Measurements from ENCODE around the gene CORO2B.

Gene CORO2B

DNA sequence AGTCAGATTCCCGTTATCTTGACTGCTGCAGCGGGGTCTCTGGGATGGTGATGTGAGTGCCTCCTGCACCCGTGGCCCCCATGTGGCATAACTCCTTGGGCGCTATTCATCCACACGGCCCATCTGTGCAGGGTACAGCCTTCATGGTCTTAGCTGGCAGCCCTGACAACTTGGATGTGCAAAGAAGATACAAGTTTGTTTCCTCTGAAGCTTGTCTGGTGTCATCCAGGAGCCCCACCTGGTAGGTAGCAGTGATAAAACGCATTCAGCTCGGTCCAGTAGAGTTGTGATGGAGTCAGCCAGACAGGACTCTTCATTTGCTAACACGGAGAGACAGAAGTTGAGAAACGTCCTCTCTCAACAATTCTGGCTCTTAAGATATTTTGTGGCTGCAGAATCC is 53.3 kb downstream of the CORO2B start (continued):
- TF ChIP-seq, protein P1, sequence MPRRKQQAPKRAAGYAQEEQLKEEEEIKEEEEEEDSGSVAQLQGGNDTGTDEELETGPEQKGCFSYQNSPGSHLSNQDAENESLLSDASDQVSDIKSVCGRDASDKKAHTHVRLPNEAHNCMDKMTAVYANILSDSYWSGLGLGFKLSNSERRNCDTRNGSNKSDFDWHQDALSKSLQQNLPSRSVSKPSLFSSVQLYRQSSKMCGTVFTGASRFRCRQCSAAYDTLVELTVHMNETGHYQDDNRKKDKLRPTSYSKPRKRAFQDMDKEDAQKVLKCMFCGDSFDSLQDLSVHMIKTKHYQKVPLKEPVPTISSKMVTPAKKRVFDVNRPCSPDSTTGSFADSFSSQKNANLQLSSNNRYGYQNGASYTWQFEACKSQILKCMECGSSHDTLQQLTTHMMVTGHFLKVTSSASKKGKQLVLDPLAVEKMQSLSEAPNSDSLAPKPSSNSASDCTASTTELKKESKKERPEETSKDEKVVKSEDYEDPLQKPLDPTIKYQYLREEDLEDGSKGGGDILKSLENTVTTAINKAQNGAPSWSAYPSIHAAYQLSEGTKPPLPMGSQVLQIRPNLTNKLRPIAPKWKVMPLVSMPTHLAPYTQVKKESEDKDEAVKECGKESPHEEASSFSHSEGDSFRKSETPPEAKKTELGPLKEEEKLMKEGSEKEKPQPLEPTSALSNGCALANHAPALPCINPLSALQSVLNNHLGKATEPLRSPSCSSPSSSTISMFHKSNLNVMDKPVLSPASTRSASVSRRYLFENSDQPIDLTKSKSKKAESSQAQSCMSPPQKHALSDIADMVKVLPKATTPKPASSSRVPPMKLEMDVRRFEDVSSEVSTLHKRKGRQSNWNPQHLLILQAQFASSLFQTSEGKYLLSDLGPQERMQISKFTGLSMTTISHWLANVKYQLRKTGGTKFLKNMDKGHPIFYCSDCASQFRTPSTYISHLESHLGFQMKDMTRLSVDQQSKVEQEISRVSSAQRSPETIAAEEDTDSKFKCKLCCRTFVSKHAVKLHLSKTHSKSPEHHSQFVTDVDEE (CRISPR knock-in tag; IDR thresholded peaks at IDR 0.05), result no peak
- no peak for TF ChIP-seq ZNF565 (CRISPR knock-in tag; conservative IDR thresholded peaks at IDR 0.05; ENCODE audit: low read depth)
- no peak for TF ChIP-seq ZFP3 (CRISPR knock-in tag; IDR thresholded peaks at IDR 0.05)

- TF ChIP-seq ZC3H10 (CRISPR knock-in tag; IDR thresholded peaks at IDR 0.05) (no peak), RARB (CRISPR knock-in tag; IDR thresholded peaks at IDR 0.05) (no peak), ZNF70 (CRISPR knock-in tag; IDR thresholded peaks at IDR 0.05) (no peak), ESRRG (CRISPR knock-in tag; IDR thresholded peaks at IDR 0.05) (no peak), SNAI2 (CRISPR knock-in tag; IDR thresholded peaks at IDR 0.05) (no peak), GLIS3 (CRISPR knock-in tag; IDR thresholded peaks at IDR 0.05) (no peak), TOX (CRISPR knock-in tag; IDR thresholded peaks at IDR 0.05; ENCODE audit: borderline replicate concordance) (no peak), OSR1 (CRISPR knock-in tag; IDR thresholded peaks at IDR 0.05) (no peak), BACH2 (CRISPR knock-in tag; IDR thresholded peaks at IDR 0.05; ENCODE audit: borderline replicate concordance) (no peak), ARNTL (CRISPR knock-in tag; IDR thresholded peaks at IDR 0.05; ENCODE audit: borderline replicate concordance, low read depth) (no peak), ISL1 (CRISPR knock-in tag; IDR thresholded peaks at IDR 0.05) (no peak), PPARA (CRISPR knock-in tag; IDR thresholded peaks at IDR 0.05; ENCODE audit: borderline replicate concordance) (no peak), ZNF8 (CRISPR knock-in tag; IDR thresholded peaks at IDR 0.05) (no peak), ZFP3 (CRISPR knock-in tag; IDR thresholded peaks at IDR 0.05) (no peak), TCF4 (CRISPR knock-in tag; IDR thresholded peaks at IDR 0.05; ENCODE audit: borderline replicate concordance) (no peak), CSDC2 (CRISPR knock-in tag; IDR thresholded peaks at IDR 0.05) (no peak), ZNF565 (CRISPR knock-in tag; conservative IDR thresholded peaks at IDR 0.05; ENCODE audit: low read depth) (no peak)
- TF ChIP-seq, protein P2, sequence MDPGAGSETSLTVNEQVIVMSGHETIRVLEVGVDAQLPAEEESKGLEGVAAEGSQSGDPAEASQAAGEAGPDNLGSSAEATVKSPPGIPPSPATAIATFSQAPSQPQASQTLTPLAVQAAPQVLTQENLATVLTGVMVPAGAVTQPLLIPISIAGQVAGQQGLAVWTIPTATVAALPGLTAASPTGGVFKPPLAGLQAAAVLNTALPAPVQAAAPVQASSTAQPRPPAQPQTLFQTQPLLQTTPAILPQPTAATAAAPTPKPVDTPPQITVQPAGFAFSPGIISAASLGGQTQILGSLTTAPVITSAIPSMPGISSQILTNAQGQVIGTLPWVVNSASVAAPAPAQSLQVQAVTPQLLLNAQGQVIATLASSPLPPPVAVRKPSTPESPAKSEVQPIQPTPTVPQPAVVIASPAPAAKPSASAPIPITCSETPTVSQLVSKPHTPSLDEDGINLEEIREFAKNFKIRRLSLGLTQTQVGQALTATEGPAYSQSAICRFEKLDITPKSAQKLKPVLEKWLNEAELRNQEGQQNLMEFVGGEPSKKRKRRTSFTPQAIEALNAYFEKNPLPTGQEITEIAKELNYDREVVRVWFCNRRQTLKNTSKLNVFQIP (CRISPR knock-in tag; IDR thresholded peaks at IDR 0.05; ENCODE audit: borderline replicate concordance, low read depth), result no peak
- TF ChIP-seq, protein P3, sequence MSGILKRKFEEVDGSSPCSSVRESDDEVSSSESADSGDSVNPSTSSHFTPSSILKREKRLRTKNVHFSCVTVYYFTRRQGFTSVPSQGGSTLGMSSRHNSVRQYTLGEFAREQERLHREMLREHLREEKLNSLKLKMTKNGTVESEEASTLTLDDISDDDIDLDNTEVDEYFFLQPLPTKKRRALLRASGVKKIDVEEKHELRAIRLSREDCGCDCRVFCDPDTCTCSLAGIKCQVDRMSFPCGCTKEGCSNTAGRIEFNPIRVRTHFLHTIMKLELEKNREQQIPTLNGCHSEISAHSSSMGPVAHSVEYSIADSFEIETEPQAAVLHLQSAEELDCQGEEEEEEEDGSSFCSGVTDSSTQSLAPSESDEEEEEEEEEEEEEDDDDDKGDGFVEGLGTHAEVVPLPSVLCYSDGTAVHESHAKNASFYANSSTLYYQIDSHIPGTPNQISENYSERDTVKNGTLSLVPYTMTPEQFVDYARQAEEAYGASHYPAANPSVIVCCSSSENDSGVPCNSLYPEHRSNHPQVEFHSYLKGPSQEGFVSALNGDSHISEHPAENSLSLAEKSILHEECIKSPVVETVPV (CRISPR knock-in tag; IDR thresholded peaks at IDR 0.05), result no peak
- TF ChIP-seq, protein P4, sequence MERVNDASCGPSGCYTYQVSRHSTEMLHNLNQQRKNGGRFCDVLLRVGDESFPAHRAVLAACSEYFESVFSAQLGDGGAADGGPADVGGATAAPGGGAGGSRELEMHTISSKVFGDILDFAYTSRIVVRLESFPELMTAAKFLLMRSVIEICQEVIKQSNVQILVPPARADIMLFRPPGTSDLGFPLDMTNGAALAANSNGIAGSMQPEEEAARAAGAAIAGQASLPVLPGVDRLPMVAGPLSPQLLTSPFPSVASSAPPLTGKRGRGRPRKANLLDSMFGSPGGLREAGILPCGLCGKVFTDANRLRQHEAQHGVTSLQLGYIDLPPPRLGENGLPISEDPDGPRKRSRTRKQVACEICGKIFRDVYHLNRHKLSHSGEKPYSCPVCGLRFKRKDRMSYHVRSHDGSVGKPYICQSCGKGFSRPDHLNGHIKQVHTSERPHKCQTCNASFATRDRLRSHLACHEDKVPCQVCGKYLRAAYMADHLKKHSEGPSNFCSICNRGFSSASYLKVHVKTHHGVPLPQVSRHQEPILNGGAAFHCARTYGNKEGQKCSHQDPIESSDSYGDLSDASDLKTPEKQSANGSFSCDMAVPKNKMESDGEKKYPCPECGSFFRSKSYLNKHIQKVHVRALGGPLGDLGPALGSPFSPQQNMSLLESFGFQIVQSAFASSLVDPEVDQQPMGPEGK (CRISPR knock-in tag; IDR thresholded peaks at IDR 0.05; ENCODE audit: borderline replicate concordance), result no peak
- no peak for ATAC-seq
These were observed 54.7 kb downstream of the CORO2B start for GRCh38 chr15:68633231-68634121.

- no peak for ATAC-seq
- TF ChIP-seq TOX (CRISPR knock-in tag; IDR thresholded peaks at IDR 0.05; ENCODE audit: borderline replicate concordance) (no peak), ZNF8 (CRISPR knock-in tag; IDR thresholded peaks at IDR 0.05) (no peak), GLIS3 (CRISPR knock-in tag; IDR thresholded peaks at IDR 0.05) (no peak), PPARA (CRISPR knock-in tag; IDR thresholded peaks at IDR 0.05; ENCODE audit: borderline replicate concordance) (no peak), ARNTL (CRISPR knock-in tag; IDR thresholded peaks at IDR 0.05; ENCODE audit: borderline replicate concordance, low read depth) (no peak), ZFP3 (CRISPR knock-in tag; IDR thresholded peaks at IDR 0.05) (no peak), CSDC2 (CRISPR knock-in tag; IDR thresholded peaks at IDR 0.05) (no peak), SNAI2 (CRISPR knock-in tag; IDR thresholded peaks at IDR 0.05) (no peak)
- TF ChIP-seq, protein P3 (CRISPR knock-in tag; IDR thresholded peaks at IDR 0.05), result no peak
- TF ChIP-seq, protein P4 (CRISPR knock-in tag; IDR thresholded peaks at IDR 0.05; ENCODE audit: borderline replicate concordance), result no peak
- TF ChIP-seq, protein P5, sequence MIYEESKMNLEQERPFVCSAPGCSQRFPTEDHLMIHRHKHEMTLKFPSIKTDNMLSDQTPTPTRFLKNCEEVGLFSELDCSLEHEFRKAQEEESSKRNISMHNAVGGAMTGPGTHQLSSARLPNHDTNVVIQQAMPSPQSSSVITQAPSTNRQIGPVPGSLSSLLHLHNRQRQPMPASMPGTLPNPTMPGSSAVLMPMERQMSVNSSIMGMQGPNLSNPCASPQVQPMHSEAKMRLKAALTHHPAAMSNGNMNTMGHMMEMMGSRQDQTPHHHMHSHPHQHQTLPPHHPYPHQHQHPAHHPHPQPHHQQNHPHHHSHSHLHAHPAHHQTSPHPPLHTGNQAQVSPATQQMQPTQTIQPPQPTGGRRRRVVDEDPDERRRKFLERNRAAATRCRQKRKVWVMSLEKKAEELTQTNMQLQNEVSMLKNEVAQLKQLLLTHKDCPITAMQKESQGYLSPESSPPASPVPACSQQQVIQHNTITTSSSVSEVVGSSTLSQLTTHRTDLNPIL (CRISPR knock-in tag; IDR thresholded peaks at IDR 0.05; ENCODE audit: low read depth), result no peak
These were observed 55.3 kb downstream of the CORO2B start for GRCh38 chr15:68634122-68634482.

All from SK-N-SH treated with all-trans-retinoic acid at 6 μM for 48 hours (cell line).